Measurements from ENCODE around the gene NEDD9.

NEDD9 gene

GRCh38 chr6:11265932-11266331 is 33.5 kb upstream of the NEDD9 start:
- no peak overlapping the region for H3K4me3 Mint-ChIP-seq
- H3K36me3 Mint-ChIP-seq (ENCODE audit: low read depth), result no peaks in the 10 kb centered on the region
- no peak for DNase-seq
- H3K27me3 Mint-ChIP-seq (ENCODE audit: low read depth, poor library complexity), result no peaks in the 10 kb centered on the region
- H3K9me3 Mint-ChIP-seq, result no peaks in the 10 kb centered on the region
- TF ChIP-seq, protein P1, sequence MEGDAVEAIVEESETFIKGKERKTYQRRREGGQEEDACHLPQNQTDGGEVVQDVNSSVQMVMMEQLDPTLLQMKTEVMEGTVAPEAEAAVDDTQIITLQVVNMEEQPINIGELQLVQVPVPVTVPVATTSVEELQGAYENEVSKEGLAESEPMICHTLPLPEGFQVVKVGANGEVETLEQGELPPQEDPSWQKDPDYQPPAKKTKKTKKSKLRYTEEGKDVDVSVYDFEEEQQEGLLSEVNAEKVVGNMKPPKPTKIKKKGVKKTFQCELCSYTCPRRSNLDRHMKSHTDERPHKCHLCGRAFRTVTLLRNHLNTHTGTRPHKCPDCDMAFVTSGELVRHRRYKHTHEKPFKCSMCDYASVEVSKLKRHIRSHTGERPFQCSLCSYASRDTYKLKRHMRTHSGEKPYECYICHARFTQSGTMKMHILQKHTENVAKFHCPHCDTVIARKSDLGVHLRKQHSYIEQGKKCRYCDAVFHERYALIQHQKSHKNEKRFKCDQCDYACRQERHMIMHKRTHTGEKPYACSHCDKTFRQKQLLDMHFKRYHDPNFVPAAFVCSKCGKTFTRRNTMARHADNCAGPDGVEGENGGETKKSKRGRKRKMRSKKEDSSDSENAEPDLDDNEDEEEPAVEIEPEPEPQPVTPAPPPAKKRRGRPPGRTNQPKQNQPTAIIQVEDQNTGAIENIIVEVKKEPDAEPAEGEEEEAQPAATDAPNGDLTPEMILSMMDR (IDR thresholded peaks at IDR 0.05), result no peak
- H3K4me1 Mint-ChIP-seq, result peaks cover 56% of the 10 kb centered on the region
- no peak overlapping the region for H3K27ac Mint-ChIP-seq

- H3K4me1 Mint-ChIP-seq, result peaks cover 56% of the 10 kb centered on the region
Observed at GRCh38 chr6:11264100-11264499, 31.6 kb upstream of the NEDD9 start.

GRCh38 chr6:11263291-11263775 is 30.9 kb upstream of the NEDD9 start:
- H3K36me3 Mint-ChIP-seq (ENCODE audit: low read depth), result no peaks in the 10 kb centered on the region
- no peaks in the 10 kb centered on the region for H3K9me3 Mint-ChIP-seq
- no peak for DNase-seq
- TF ChIP-seq, protein P1 (IDR thresholded peaks at IDR 0.05), result no peak
- no peak overlapping the region for H3K4me3 Mint-ChIP-seq
- peaks cover 57% of the 10 kb centered on the region for H3K4me1 Mint-ChIP-seq
- no peaks in the 10 kb centered on the region for H3K27me3 Mint-ChIP-seq (ENCODE audit: low read depth, poor library complexity)
- H3K27ac Mint-ChIP-seq, result no peak overlapping the region

More at GRCh38 chr6:11264100-11264499, 31.6 kb upstream of the NEDD9 start:
- no peak for DNase-seq
- H3K27ac Mint-ChIP-seq, result no peak overlapping the region
- H3K4me3 Mint-ChIP-seq, result no peak overlapping the region
- no peaks in the 10 kb centered on the region for H3K9me3 Mint-ChIP-seq
- H3K27me3 Mint-ChIP-seq (ENCODE audit: low read depth, poor library complexity), result no peaks in the 10 kb centered on the region
- H3K36me3 Mint-ChIP-seq (ENCODE audit: low read depth), result no peaks in the 10 kb centered on the region
- TF ChIP-seq, protein P1 (IDR thresholded peaks at IDR 0.05), result no peak

GRCh38 chr6:11262242-11262641 is 29.8 kb upstream of the NEDD9 start:
- peaks cover 68% of the 10 kb centered on the region for H3K4me1 Mint-ChIP-seq
- no peaks in the 10 kb centered on the region for H3K27me3 Mint-ChIP-seq (ENCODE audit: low read depth, poor library complexity)
- no peak overlapping the region for H3K27ac Mint-ChIP-seq
- H3K4me3 Mint-ChIP-seq, result no peak overlapping the region
- no peaks in the 10 kb centered on the region for H3K9me3 Mint-ChIP-seq
- no peaks in the 10 kb centered on the region for H3K36me3 Mint-ChIP-seq (ENCODE audit: low read depth)
- TF ChIP-seq, protein P1 (IDR thresholded peaks at IDR 0.05), result no peak
- no peak for DNase-seq

DNA sequence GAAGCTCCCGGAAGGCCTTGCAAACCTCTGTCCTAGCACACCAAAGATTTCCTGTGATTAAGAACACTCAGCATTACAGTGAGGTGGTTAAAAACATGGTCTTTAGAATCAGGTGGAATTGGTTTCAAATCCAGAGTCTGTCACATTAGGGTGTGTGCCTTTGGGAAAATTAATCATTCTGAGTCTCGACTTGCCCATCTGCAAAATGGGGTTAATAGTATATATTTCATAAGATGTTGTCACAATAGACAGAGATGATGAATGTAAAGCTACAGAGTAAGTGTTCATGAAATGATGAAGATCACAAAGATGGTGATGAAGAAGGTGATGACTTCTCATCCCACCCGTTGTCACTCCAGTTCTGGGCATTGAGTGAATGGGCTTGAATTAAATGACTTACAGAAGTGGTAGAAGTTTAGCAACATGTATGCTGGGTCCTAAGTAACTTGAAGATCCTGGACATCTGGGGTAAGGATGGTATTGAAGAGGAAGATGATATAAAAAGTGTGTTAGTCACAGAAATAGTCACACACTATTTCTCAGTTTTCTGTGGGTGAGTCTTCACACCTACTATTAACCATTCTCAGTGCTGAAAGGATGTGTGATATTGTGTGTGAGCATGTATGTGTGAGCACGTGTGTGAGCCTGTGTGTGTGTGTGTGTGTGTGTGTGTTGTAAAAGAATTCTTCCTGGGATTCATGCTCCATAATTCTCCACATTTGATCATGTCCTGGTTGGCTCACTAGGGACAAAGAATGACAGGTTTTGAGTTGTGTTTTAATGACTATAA is 28.0 kb upstream of the NEDD9 start:
- DNase-seq, result no peak
- H3K4me1 Mint-ChIP-seq, result peaks cover 70% of the 10 kb centered on the region
- no peak overlapping the region for H3K4me3 Mint-ChIP-seq
- H3K27me3 Mint-ChIP-seq (ENCODE audit: low read depth, poor library complexity), result no peaks in the 10 kb centered on the region
- TF ChIP-seq, protein P1 (IDR thresholded peaks at IDR 0.05), result no peak
- H3K36me3 Mint-ChIP-seq (ENCODE audit: low read depth), result no peaks in the 10 kb centered on the region
- no peak overlapping the region for H3K27ac Mint-ChIP-seq
- H3K9me3 Mint-ChIP-seq, result no peaks in the 10 kb centered on the region
